ENCODE measurements around the gene SEMA3A.
A peak's percentile ranks its signal among the peaks of the same experiment; 100 is the strongest.

The SEMA3A gene

GRCh38 chr7:84027678-84028077 is 166.9 kb downstream of the SEMA3A start:
- no peak for TF ChIP-seq CTCF (conservative IDR thresholded peaks at IDR 0.05; ENCODE audit: low read length)
- DNase-seq (ENCODE audit: low read depth) = no peak
- no peak overlapping the region for H3K4me3 ChIP-seq (ENCODE audit: low read length)

GRCh38 chr7:84025332-84025927 is 169.2 kb downstream of the SEMA3A start:
- no peak for TF ChIP-seq CTCF (conservative IDR thresholded peaks at IDR 0.05; ENCODE audit: low read length)
- DNase-seq (ENCODE audit: low read depth) = peak; percentile 99
- H3K4me3 ChIP-seq (ENCODE audit: low read length) = no peak overlapping the region

- DNase-seq (ENCODE audit: low read depth) = no peak
- no peak overlapping the region for H3K4me3 ChIP-seq (ENCODE audit: low read length)
- TF ChIP-seq CTCF (conservative IDR thresholded peaks at IDR 0.05; ENCODE audit: low read length) = no peak
Measured at GRCh38 chr7:84022684-84023308, 171.8 kb downstream of the SEMA3A start.

- DNase-seq (ENCODE audit: low read depth) = no peak
- H3K4me3 ChIP-seq (ENCODE audit: low read length) = no peak overlapping the region
- TF ChIP-seq CTCF (conservative IDR thresholded peaks at IDR 0.05; ENCODE audit: low read length) = no peak
Measured at GRCh38 chr7:84022009-84022408, 172.6 kb downstream of the SEMA3A start.

GRCh38 chr7:84021292-84021908 is 173.2 kb downstream of the SEMA3A start:
- H3K4me3 ChIP-seq (ENCODE audit: low read length) = no peak overlapping the region
- no peak for TF ChIP-seq CTCF (conservative IDR thresholded peaks at IDR 0.05; ENCODE audit: low read length)
- DNase-seq (ENCODE audit: low read depth) = peak; percentile 57

GRCh38 chr7:84017651-84018050 is 176.9 kb downstream of the SEMA3A start:
- DNase-seq (ENCODE audit: low read depth) = no peak
- no peak for TF ChIP-seq CTCF (conservative IDR thresholded peaks at IDR 0.05; ENCODE audit: low read length)
- no peak overlapping the region for H3K4me3 ChIP-seq (ENCODE audit: low read length)
